Loucy (cell line): ENCODE measurements around the gene PDGFRB.

Source experiments
- H2AFZ ChIP-seq: fragments of 200-600 bp; sonication (generic); 2 replicates; pipeline ENCODE4 v1.6.0; 2016; ENCODE audit warnings: antibody characterized with exemption, mild to moderate bottlenecking, low read length, moderate library complexity
- H3F3A ChIP-seq: fragments of 200-600 bp; 2 replicates; pipeline ENCODE4 v1.6.0; 2016; ENCODE audit warnings: antibody characterized with exemption, low read depth, mild to moderate bottlenecking
- H3K27me3 ChIP-seq: fragments of 200-600 bp; sonication (generic); 2 replicates; pipeline ENCODE4 v1.6.1; 2014; ENCODE audit warnings: low read length, mild to moderate bottlenecking; ENCODE audit not compliant: insufficient read depth, poor library complexity, severe bottlenecking
- H3K36me3 ChIP-seq: fragments of 200-600 bp; sonication (generic); 2 replicates; pipeline ENCODE4 v1.6.1; 2016; ENCODE audit warnings: low read length; ENCODE audit not compliant: insufficient read depth
- H3K4me1 ChIP-seq: fragments of 200-600 bp; sonication (generic); 2 replicates; pipeline ENCODE4 v1.5.1; 2014; ENCODE audit warnings: low read length, mild to moderate bottlenecking; ENCODE audit not compliant: insufficient read depth, poor library complexity, severe bottlenecking
- H3K4me2 ChIP-seq: fragments of 200-600 bp; sonication (generic); 2 replicates; pipeline ENCODE4 v1.6.0; 2014; ENCODE audit warnings: antibody characterized with exemption, low read length, low read depth, mild to moderate bottlenecking; ENCODE audit not compliant: poor library complexity, severe bottlenecking
- H3K4me3 ChIP-seq: fragments of 200-600 bp; sonication (generic); 2 replicates; pipeline ENCODE4 v1.5.1; 2014; ENCODE audit warnings: low read length, mild to moderate bottlenecking, mixed read lengths; ENCODE audit not compliant: poor library complexity, severe bottlenecking
- H3K79me2 ChIP-seq: fragments of 200-600 bp; sonication (generic); 2 replicates; pipeline ENCODE4 v1.6.1; 2014; ENCODE audit warnings: low read length; ENCODE audit not compliant: insufficient read depth
- H3K9ac ChIP-seq: fragments of 200-600 bp; sonication (generic); 2 replicates; pipeline ENCODE4 v1.6.0; 2014; ENCODE audit warnings: mild to moderate bottlenecking, low read depth, low read length, moderate library complexity; ENCODE audit not compliant: poor library complexity, severe bottlenecking
- H3K9me2 ChIP-seq: fragments of 200-600 bp; sonication (generic); replicated peaks from 2 replicates; pipeline ENCODE4 v1.6.1; 2016; ENCODE audit warnings: low read depth, low read length, mixed read lengths
- H3K9me3 ChIP-seq: fragments of 200-600 bp; sonication (generic); 2 replicates; pipeline ENCODE4 v1.6.1; 2014; ENCODE audit warnings: mild to moderate bottlenecking, antibody characterized with exemption, low read length, low read depth; ENCODE audit not compliant: insufficient read depth
- H4K20me1 ChIP-seq: fragments of 200-600 bp; sonication (generic); 2 replicates; pipeline ENCODE4 v1.6.0; 2014; ENCODE audit warnings: antibody characterized with exemption, low read length, mild to moderate bottlenecking; ENCODE audit not compliant: insufficient read depth, poor library complexity, severe bottlenecking
- CTCF ChIP-seq: fragments of 200-600 bp; sonication (generic); conservative IDR thresholded peaks from 2 replicates; pipeline ENCODE4 v1.5.1; 2014; ENCODE audit warnings: mild to moderate bottlenecking, antibody characterized with exemption, low read length
- EZH2phosphoT487 ChIP-seq: fragments of 200-600 bp; IDR thresholded peaks from 2 replicates; pipeline ENCODE4 v1.6.1; 2018; ENCODE audit warnings: antibody characterized with exemption, mild to moderate bottlenecking, moderate library complexity, borderline replicate concordance

Gene PDGFRB

GRCh38 chr5:150133581-150134197 lies 22.0 kb downstream of the PDGFRB start:
- no peaks in the 10 kb centered on the region for H3K4me1 ChIP-seq
- H3F3A ChIP-seq, result no peaks in the 10 kb centered on the region
- H3K79me2 ChIP-seq, result no peaks in the 10 kb centered on the region
- no peaks in the 10 kb centered on the region for H3K9me3 ChIP-seq
- H3K4me2 ChIP-seq, result no peak overlapping the region
- no peak overlapping the region for H3K4me3 ChIP-seq
- no peaks in the 10 kb centered on the region for H4K20me1 ChIP-seq
- no peaks in the 10 kb centered on the region for H3K9me2 ChIP-seq
- TF ChIP-seq EZH2phosphoT487 (no peak), CTCF (no peak)
- no peaks in the 10 kb centered on the region for H3K27me3 ChIP-seq
- no peak overlapping the region for H3K9ac ChIP-seq
- no peak overlapping the region for H2AFZ ChIP-seq
- no peaks in the 10 kb centered on the region for H3K36me3 ChIP-seq

GRCh38 chr5:150132740-150133139 lies 22.9 kb downstream of the PDGFRB start:
- TF ChIP-seq EZH2phosphoT487 (no peak), CTCF (no peak)
- no peaks in the 10 kb centered on the region for H3K36me3 ChIP-seq
- H3K9ac ChIP-seq, result no peak overlapping the region
- no peaks in the 10 kb centered on the region for H3K9me2 ChIP-seq
- H3K4me1 ChIP-seq, result no peaks in the 10 kb centered on the region
- H3K79me2 ChIP-seq, result no peaks in the 10 kb centered on the region
- H3F3A ChIP-seq, result no peaks in the 10 kb centered on the region
- H3K27me3 ChIP-seq, result no peaks in the 10 kb centered on the region
- no peaks in the 10 kb centered on the region for H3K9me3 ChIP-seq
- H3K4me3 ChIP-seq, result no peak overlapping the region
- H2AFZ ChIP-seq, result no peak overlapping the region
- H3K4me2 ChIP-seq, result no peak overlapping the region
- no peaks in the 10 kb centered on the region for H4K20me1 ChIP-seq

- H3K4me2 ChIP-seq, result no peak overlapping the region
These were observed 23.5 kb downstream of the PDGFRB start for GRCh38 chr5:150131978-150132694.

More at GRCh38 chr5:150131978-150132694, 23.5 kb downstream of the PDGFRB start:
- no peaks in the 10 kb centered on the region for H4K20me1 ChIP-seq
- no peaks in the 10 kb centered on the region for H3K9me3 ChIP-seq
- H3K36me3 ChIP-seq, result no peaks in the 10 kb centered on the region
- no peaks in the 10 kb centered on the region for H3K9me2 ChIP-seq
- H2AFZ ChIP-seq, result no peak overlapping the region
- no peaks in the 10 kb centered on the region for H3K4me1 ChIP-seq
- no peaks in the 10 kb centered on the region for H3F3A ChIP-seq
- no peak for TF ChIP-seq EZH2phosphoT487
- TF ChIP-seq CTCF, result no peak
- H3K9ac ChIP-seq, result no peak overlapping the region
- no peaks in the 10 kb centered on the region for H3K27me3 ChIP-seq
- H3K4me3 ChIP-seq, result no peak overlapping the region
- H3K79me2 ChIP-seq, result no peaks in the 10 kb centered on the region
